ENCODE measurements around the gene CST7.

DNA sequence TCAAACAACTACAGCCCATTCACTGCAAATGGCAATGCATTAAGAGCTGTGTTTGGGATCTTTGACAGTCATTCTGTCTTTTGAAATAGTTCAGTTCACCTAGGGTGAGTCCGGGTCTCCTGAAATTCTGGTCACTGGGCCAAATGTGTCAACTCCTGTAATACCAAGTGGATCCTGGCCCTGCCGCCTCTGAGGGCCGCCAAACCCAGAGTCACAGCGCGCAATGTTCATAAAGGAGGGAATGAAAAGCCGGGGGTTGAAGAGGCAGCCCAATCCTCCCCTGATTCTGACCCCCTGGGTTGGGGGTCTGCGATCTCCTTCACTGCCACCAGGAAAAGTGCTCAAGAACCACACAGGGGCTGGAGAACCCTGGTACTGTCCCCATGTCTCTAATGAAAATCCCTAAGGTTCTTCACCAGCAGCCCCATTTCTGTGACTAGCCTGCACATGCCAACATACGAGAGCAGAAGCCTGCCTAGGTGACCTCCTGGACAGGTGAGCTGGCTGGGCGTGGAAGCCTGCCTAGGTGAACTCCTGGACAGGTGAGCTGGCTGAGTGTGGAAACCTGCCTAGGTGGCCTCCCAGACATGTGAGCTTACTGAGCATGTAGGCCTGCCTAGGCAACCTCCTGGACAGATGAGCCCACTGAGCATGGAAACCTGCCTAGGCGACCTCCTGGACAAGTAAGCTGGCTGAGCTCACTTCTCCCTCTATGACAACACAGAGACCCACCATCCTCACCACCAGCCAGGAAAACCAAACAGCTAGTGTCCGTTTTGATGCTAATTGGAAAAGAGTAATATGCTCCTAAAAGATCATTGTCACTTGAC, 59.5 kb downstream of the CST7 start:
- TF ChIP-seq POLR2A (IDR thresholded peaks at IDR 0.05), result no peak
- TF ChIP-seq, protein P1, sequence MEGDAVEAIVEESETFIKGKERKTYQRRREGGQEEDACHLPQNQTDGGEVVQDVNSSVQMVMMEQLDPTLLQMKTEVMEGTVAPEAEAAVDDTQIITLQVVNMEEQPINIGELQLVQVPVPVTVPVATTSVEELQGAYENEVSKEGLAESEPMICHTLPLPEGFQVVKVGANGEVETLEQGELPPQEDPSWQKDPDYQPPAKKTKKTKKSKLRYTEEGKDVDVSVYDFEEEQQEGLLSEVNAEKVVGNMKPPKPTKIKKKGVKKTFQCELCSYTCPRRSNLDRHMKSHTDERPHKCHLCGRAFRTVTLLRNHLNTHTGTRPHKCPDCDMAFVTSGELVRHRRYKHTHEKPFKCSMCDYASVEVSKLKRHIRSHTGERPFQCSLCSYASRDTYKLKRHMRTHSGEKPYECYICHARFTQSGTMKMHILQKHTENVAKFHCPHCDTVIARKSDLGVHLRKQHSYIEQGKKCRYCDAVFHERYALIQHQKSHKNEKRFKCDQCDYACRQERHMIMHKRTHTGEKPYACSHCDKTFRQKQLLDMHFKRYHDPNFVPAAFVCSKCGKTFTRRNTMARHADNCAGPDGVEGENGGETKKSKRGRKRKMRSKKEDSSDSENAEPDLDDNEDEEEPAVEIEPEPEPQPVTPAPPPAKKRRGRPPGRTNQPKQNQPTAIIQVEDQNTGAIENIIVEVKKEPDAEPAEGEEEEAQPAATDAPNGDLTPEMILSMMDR (IDR thresholded peaks at IDR 0.05), result no peak

Data from esophagus squamous epithelium (tissue), 4 donors.